Thyroid gland (tissue), 4 donors: Measurements from ENCODE around the gene MT3.

Experiments
- CTCF ChIP-seq, 6 experiments: fragments of 200-600 bp in 3 of 6; fragments of 450-650 bp in 3 of 6; sonication (generic) in 3 of 6; IDR thresholded peaks; one replicate each; pipeline ENCODE4 v1.5.1; 2016 to 2019; ENCODE audit warnings: antibody characterized with exemption in 6 of 6, mild to moderate bottlenecking in 2 of 6, inconsistent platforms in 1 of 6, moderate library complexity in 1 of 6
- POLR2A ChIP-seq, 2 donors: fragments of 450-650 bp; IDR thresholded peaks; one replicate each; pipeline ENCODE4 v1.6.1; 2017; ENCODE audit warnings: antibody characterized with exemption in 2 of 2, mild to moderate bottlenecking in 2 of 2, moderate library complexity in 1 of 2

- TF ChIP-seq CTCF (IDR thresholded peaks at IDR 0.05) (no peak), POLR2A (IDR thresholded peaks at IDR 0.05) (no peak)
These were observed 567 bp upstream of the MT3 start for GRCh38 chr16:56588781-56589140.
